Naive B cell (primary cell): ENCODE results near the gene CHCHD4. TPM values are rescaled to one million over a fixed set of nuclear protein-coding genes. Genes with fewer than 3 reads are reported as not detected.
A peak's percentile ranks its signal among the peaks of the same experiment; 100 is the strongest.

Experiments used
- ATAC-seq, 2 donors: fragments of 150-1000 bp; cut with Tn5 transposase; 2 replicates each; pipeline ENCODE4 v1.10.0; 2021; ENCODE audit warnings: low read depth in 2 of 2, mild to moderate bottlenecking in 2 of 2, moderate library complexity in 2 of 2
- DNase-seq: peaks from one replicate; pipeline ENCODE4 v3.0.0; 2022
- H3K27ac Mint-ChIP-seq, 6 donors: one replicate each; pipeline ENCODE4 v1.8.0; 2020 to 2022; ENCODE audit warnings: mild to moderate bottlenecking in 6 of 6, mixed read lengths in 6 of 6, moderate library complexity in 5 of 6, inconsistent platforms in 2 of 6
- H3K27me3 Mint-ChIP-seq, 3 donors: one replicate each; pipeline ENCODE4 v1.8.0; 2021 to 2022; ENCODE audit warnings: mixed read lengths in 3 of 3, mild to moderate bottlenecking in 1 of 3
- H3K36me3 Mint-ChIP-seq, 2 donors: one replicate each; pipeline ENCODE4 v1.8.0; 2020 to 2022; ENCODE audit warnings: mixed read lengths in 2 of 2, inconsistent platforms in 1 of 2, mild to moderate bottlenecking in 1 of 2
- H3K4me1 Mint-ChIP-seq, 3 donors: one replicate each; pipeline ENCODE4 v1.8.0; 2020 to 2022; ENCODE audit warnings: mixed read lengths in 3 of 3, inconsistent platforms in 1 of 3, mild to moderate bottlenecking in 1 of 3, moderate library complexity in 1 of 3
- H3K4me3 Mint-ChIP-seq, 8 donors: one replicate each; pipeline ENCODE4 v1.8.0; 2020 to 2022; ENCODE audit warnings: mild to moderate bottlenecking in 8 of 8, mixed read lengths in 8 of 8, moderate library complexity in 8 of 8, inconsistent platforms in 2 of 8
- H3K9me3 Mint-ChIP-seq, 7 donors: one replicate each; pipeline ENCODE4 v1.8.0; 2020 to 2022; ENCODE audit warnings: mixed read lengths in 7 of 7, mild to moderate bottlenecking in 5 of 7, inconsistent platforms in 2 of 7, moderate library complexity in 1 of 7
- polyA plus RNA-seq, 6 donors: library from polyadenylated mRNA; unstranded; fragments of 300-500 nt; fragmentation: Illumina TruSeq; gene quantifications; one replicate each; pipeline ENCODE4 v1.2.3, GENCODE V29; 2021; ENCODE audit warnings: low read depth in 6 of 6

The CHCHD4 gene
- polyA plus RNA-seq, 6 donors from 2014 or later = 6.4 to 17.5 (median 11.3) TPM

GRCh38 chr3:14154895-14155440 lies 30.3 kb upstream of the CHCHD4 start:
- H3K27ac Mint-ChIP-seq = peak overlapping the region in 3 of 6 donors; percentile 24 to 73 (median 29)
- no peaks in the 10 kb centered on the region for H3K9me3 Mint-ChIP-seq
- peaks cover 7 to 16% (median 7%) of the 10 kb centered on the region in 3 donors for H3K4me1 Mint-ChIP-seq
- no peak overlapping the region for H3K4me3 Mint-ChIP-seq
- no peaks in the 10 kb centered on the region for H3K27me3 Mint-ChIP-seq
- ATAC-seq (no peak), DNase-seq (no peak)
- H3K36me3 Mint-ChIP-seq = peaks cover 35 to 53% of the 10 kb centered on the region in 2 donors

GRCh38 chr3:14154276-14154675 lies 29.6 kb upstream of the CHCHD4 start:
- Mint-ChIP-seq H3K27me3 (no peaks in the 10 kb centered on the region), H3K36me3 (peaks cover 31 to 50% of the 10 kb centered on the region in 2 donors), H3K27ac (peak overlapping the region in 2 of 6 donors; percentile 29 to 73), H3K4me1 (peaks cover 7 to 16% (median 7%) of the 10 kb centered on the region in 3 donors), H3K4me3 (no peak overlapping the region), H3K9me3 (no peaks in the 10 kb centered on the region)
- ATAC-seq (no peak), DNase-seq (no peak)

DNA sequence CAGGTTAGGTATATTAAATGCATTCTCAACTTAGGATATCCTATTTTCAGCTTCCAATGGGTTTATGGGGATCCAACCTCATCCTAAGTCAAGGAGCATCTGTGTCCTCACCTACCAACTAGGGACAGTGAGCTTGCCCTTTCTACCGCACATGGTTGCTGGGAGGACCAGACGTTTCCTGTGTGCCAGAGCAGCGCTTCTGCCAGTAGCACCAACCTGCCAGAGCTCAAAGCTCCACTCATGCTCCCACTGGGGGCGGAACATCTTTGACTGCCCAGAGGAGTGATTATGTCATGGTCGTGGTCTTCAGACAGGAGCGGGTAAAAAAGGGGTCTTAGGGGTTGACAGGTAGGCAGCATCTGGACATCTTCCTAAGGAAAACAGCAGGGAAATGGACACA lies 29.0 kb upstream of the CHCHD4 start:
- Mint-ChIP-seq H3K27ac (peak overlapping the region in 2 of 6 donors; percentile 23 to 29), H3K4me1 (peaks cover 7 to 13% (median 7%) of the 10 kb centered on the region in 3 donors), H3K9me3 (no peaks in the 10 kb centered on the region), H3K4me3 (no peak overlapping the region), H3K27me3 (no peaks in the 10 kb centered on the region), H3K36me3 (peaks cover 24 to 44% of the 10 kb centered on the region in 2 donors)
- no peak for ATAC-seq
- no peak for DNase-seq

GRCh38 chr3:14152963-14153355 lies 28.3 kb upstream of the CHCHD4 start:
- Mint-ChIP-seq H3K9me3 (no peaks in the 10 kb centered on the region), H3K27ac (peak overlapping the region in 1 of 6 donors; percentile 29), H3K4me1 (peaks cover 7 to 8% (median 7%) of the 10 kb centered on the region in 3 donors), H3K27me3 (no peaks in the 10 kb centered on the region), H3K4me3 (no peak overlapping the region), H3K36me3 (peaks cover 17 to 37% of the 10 kb centered on the region in 2 donors)
- DNase-seq (no peak), ATAC-seq (no peak)

GRCh38 chr3:14152233-14152962 lies 27.7 kb upstream of the CHCHD4 start:
- no peak for ATAC-seq
- Mint-ChIP-seq H3K27me3 (no peaks in the 10 kb centered on the region), H3K36me3 (peaks cover 16 to 32% of the 10 kb centered on the region in 2 donors), H3K27ac (peak overlapping the region in 1 of 6 donors; percentile 29), H3K4me1 (peaks cover 7 to 8% (median 7%) of the 10 kb centered on the region in 3 donors), H3K9me3 (no peaks in the 10 kb centered on the region), H3K4me3 (peak overlapping the region in 1 of 8 donors; percentile 45)
- DNase-seq = no peak

DNA sequence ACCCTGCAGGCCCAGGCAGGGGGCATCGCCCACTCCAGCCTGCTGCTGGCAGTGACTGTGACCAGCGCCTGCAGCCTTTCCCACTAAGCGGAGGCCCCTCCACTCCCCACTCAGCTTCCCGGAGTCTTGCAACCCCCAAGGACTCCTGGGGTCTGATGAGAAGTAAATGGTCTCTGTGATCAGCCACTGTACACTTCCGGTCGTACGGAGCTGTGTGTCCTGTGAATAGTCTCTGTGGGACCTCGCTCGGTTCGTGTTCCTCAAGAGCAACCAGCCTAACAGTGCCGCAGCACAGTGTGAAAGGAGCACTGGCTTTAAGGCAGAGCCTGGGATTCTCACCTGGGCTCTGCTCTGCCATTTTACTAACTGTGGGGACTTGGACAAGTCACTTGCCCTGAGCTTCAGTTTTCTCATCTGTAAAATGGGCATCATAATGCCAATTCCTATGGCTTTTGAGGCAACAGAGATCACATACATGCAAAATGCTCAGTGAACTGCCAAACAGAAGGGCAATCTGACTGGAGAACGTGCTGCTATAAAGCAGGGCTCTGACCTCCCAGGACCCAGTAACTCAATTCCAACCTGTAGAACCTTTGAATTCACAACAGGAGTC lies 26.9 kb upstream of the CHCHD4 start:
- H3K36me3 Mint-ChIP-seq = peaks cover 11 to 29% of the 10 kb centered on the region in 2 donors
- no peaks in the 10 kb centered on the region for H3K9me3 Mint-ChIP-seq

GRCh38 chr3:14150491-14151230 lies 26.0 kb upstream of the CHCHD4 start:
- no peak overlapping the region for H3K4me3 Mint-ChIP-seq
- H3K4me1 Mint-ChIP-seq = peaks cover under 1 to 13% (median 8%) of the 10 kb centered on the region in 3 donors
- peaks cover 4 to 26% of the 10 kb centered on the region in 2 donors for H3K36me3 Mint-ChIP-seq
- no peaks in the 10 kb centered on the region for H3K9me3 Mint-ChIP-seq
- no peaks in the 10 kb centered on the region for H3K27me3 Mint-ChIP-seq
- no peak for DNase-seq
- ATAC-seq = no peak
- peak overlapping the region in 4 of 6 donors; percentile 53 to 93 (median 74) for H3K27ac Mint-ChIP-seq

More for the DNA sequence above, 26.9 kb upstream of the CHCHD4 start:
- peaks cover 7 to 8% (median 7%) of the 10 kb centered on the region in 3 donors for H3K4me1 Mint-ChIP-seq
- H3K27me3 Mint-ChIP-seq = no peaks in the 10 kb centered on the region
- DNase-seq (no peak), ATAC-seq (no peak)
- H3K4me3 Mint-ChIP-seq = no peak overlapping the region
- H3K27ac Mint-ChIP-seq = no peak overlapping the region

DNA sequence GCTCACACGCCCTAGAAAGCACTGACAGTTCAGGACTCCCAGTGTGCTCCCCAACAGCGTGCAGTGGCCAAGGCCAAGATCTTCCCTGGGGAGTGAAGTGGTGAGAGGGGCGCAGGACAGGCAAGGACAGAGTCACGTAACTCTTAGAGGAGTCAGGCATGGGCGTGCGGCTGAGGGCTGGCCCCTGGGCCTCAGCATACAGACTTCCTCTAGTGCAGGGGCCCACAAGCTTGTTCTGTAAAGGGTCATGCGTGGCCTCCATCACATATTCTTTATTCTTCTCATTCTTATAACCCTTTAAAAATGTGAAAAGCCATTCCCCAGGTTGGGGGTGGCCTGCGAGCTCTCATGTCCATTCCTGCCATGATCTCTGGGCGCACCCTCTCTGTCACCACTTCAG lies 25.4 kb upstream of the CHCHD4 start:
- Mint-ChIP-seq H3K4me1 (peaks cover 4 to 17% (median 8%) of the 10 kb centered on the region in 3 donors), H3K36me3 (peaks cover 4 to 24% of the 10 kb centered on the region in 2 donors), H3K4me3 (no peak overlapping the region), H3K27ac (peak overlapping the region in 3 of 6 donors; percentile 29 to 77 (median 70)), H3K27me3 (no peaks in the 10 kb centered on the region), H3K9me3 (no peaks in the 10 kb centered on the region)
- ATAC-seq (no peak), DNase-seq (no peak)

GRCh38 chr3:14148041-14148985 lies 23.6 kb upstream of the CHCHD4 start:
- Mint-ChIP-seq H3K4me3 (no peak overlapping the region), H3K27me3 (no peaks in the 10 kb centered on the region), H3K36me3 (peaks cover 0 to 8% of the 10 kb centered on the region in 2 donors), H3K9me3 (no peaks in the 10 kb centered on the region), H3K4me1 (peaks cover 3 to 22% (median 9%) of the 10 kb centered on the region in 3 donors), H3K27ac (peak overlapping the region in 2 of 6 donors; percentile 24 to 96)
- ATAC-seq (no peak), DNase-seq (no peak)

DNA sequence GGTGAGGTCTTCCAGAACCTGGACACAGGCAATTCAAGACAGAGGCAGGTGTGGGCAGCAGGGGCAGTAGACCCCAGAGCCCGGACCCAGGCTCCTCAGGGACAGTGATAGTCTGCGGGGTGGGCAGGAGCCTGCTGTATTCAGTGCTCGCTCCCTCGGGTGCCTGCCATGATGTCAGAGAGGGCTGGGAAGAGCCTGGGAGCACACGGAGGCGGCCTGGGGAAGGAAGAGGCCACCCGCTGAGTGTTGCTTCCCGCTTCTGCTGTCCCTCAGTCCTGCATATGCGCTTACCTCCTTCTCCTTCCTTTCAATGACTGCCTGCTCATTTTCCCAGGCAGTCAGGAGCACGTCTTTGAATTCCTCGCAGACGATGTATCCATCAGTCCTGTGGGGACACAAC lies 22.9 kb upstream of the CHCHD4 start:
- ATAC-seq = no peak
- Mint-ChIP-seq H3K4me1 (peaks cover 3 to 22% (median 9%) of the 10 kb centered on the region in 3 donors), H3K27ac (peak overlapping the region in 1 of 6 donors; percentile 96), H3K36me3 (peaks cover 0 to 8% of the 10 kb centered on the region in 2 donors), H3K9me3 (no peaks in the 10 kb centered on the region), H3K4me3 (no peak overlapping the region), H3K27me3 (no peaks in the 10 kb centered on the region)
- DNase-seq = no peak

DNA sequence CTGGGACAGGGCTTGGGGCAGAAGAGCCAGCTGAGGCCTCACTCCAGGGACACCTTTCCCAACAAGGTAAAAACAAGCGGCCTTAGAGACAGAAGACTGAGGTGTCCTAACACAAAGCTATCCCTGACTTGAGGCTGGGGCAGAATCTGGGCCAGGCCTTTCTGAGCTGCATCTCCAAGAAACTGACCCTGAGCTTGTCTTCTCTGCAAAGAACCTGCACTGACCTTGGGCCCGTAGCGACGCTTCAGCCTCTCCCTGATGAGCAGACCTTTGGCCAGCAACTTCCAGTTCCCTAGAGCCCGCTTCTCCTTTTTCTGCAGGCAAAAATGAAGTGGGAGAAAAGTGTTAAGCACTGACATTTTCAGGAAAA lies 22.4 kb upstream of the CHCHD4 start:
- Mint-ChIP-seq H3K9me3 (no peaks in the 10 kb centered on the region), H3K4me3 (no peak overlapping the region), H3K4me1 (peaks cover 3 to 22% (median 9%) of the 10 kb centered on the region in 3 donors), H3K36me3 (peaks cover 0 to 8% of the 10 kb centered on the region in 2 donors), H3K27ac (peak overlapping the region in 4 of 6 donors; percentile 69 to 96 (median 91)), H3K27me3 (no peaks in the 10 kb centered on the region)
- DNase-seq (no peak), ATAC-seq (no peak)

DNA sequence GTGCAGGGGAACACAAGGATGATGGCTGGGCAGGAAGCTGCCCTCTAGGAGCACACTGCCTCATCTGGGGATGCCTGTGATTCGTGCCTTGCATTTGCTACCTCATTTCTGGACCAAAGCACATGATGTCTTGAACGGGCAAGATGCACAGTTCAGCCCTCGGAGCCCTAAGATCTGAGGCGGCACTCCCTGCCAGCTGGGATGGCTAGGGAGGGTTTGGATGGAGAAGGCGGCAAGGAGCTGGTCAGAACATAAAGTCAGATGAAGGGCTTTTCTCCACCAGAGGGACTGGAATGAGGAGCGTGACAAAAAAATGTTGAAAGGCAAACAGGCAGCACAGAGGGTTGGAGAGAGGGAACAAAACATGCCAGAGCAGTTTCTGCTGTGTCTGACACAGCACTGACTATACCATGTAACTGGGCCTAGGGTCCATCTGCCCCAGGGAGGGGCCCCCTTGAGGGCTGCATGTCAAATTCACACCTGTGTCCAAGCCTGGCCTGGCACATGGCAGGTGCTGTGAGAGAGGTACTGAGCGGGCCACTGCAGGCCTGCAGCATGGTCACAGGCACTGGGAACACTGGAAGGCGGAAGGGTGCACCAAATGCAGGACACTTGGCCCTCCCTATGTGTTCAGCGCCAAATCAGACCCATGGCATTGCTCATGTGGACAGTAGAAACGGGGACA lies 21.9 kb upstream of the CHCHD4 start:
- no peaks in the 10 kb centered on the region for H3K9me3 Mint-ChIP-seq
- H3K36me3 Mint-ChIP-seq = peaks cover 0 to 8% of the 10 kb centered on the region in 2 donors
- H3K27me3 Mint-ChIP-seq = no peaks in the 10 kb centered on the region
- DNase-seq = no peak
- H3K27ac Mint-ChIP-seq = peak overlapping the region; percentile 69 to 98 (median 94)
- no peak for ATAC-seq
- peaks cover 3 to 22% (median 15%) of the 10 kb centered on the region in 3 donors for H3K4me1 Mint-ChIP-seq
- H3K4me3 Mint-ChIP-seq = no peak overlapping the region
